ENCODE data around the gene IFNL2.
"Not testable (repeated sequence)": the region's sequence is repeated elsewhere in the genome, so short reads cannot be mapped to it uniquely, and the experiment has no call there.

DNA sequence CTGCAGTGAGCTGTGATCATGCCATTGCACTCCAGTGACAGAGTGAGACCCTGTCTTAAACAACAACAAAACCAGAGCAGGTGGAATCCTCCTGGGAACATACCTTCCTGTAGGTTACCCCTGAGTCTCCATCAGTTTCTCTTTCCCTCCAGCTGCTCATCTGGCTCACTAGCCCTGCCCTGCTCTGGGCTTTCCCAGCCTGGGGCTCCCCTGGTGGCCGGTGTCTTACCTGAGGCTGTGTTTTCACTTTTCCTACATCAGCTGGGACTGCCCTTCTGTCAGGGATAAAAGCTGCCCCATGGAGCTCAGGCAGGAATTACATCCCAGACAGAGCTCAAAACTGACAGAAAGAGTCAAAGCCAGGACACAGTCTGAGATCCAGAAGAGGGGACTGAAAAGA lies at the start of gene IFNL2:
- TF ChIP-seq, protein P1, sequence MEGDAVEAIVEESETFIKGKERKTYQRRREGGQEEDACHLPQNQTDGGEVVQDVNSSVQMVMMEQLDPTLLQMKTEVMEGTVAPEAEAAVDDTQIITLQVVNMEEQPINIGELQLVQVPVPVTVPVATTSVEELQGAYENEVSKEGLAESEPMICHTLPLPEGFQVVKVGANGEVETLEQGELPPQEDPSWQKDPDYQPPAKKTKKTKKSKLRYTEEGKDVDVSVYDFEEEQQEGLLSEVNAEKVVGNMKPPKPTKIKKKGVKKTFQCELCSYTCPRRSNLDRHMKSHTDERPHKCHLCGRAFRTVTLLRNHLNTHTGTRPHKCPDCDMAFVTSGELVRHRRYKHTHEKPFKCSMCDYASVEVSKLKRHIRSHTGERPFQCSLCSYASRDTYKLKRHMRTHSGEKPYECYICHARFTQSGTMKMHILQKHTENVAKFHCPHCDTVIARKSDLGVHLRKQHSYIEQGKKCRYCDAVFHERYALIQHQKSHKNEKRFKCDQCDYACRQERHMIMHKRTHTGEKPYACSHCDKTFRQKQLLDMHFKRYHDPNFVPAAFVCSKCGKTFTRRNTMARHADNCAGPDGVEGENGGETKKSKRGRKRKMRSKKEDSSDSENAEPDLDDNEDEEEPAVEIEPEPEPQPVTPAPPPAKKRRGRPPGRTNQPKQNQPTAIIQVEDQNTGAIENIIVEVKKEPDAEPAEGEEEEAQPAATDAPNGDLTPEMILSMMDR (IDR thresholded peaks at IDR 0.05), result not testable (repeated sequence)
- not testable (repeated sequence) for TF ChIP-seq POLR2A (IDR thresholded peaks at IDR 0.05)
